SK-N-SH (cell line): ENCODE results near the gene NTMT2.

ENCODE experiments used
- EP300 ChIP-seq, 2 experiments: IDR thresholded peaks; 2 replicates each; pipeline versions ENCODE4 v1.4.0 to v1.6.1; 2012; ENCODE audit warnings: borderline replicate concordance in 1 of 2, low read depth in 1 of 2, low read length in 1 of 2
- MXI1 ChIP-seq: IDR thresholded peaks from 2 replicates; pipeline ENCODE4 v1.6.1; 2012; ENCODE audit warnings: mild to moderate bottlenecking, low read depth, low read length, improper control_type of control experiment
- POLR2AphosphoS5 ChIP-seq: IDR thresholded peaks from 2 replicates; pipeline ENCODE4 v1.6.1; 2012; ENCODE audit warnings: low read depth, low read length
- RFX5 ChIP-seq: IDR thresholded peaks from 2 replicates; pipeline ENCODE4 v1.6.1; 2012; ENCODE audit warnings: mild to moderate bottlenecking, improper control_type of control experiment, low read length
- SIN3A ChIP-seq: IDR thresholded peaks from 2 replicates; pipeline ENCODE4 v1.6.1; 2012; ENCODE audit warnings: low read depth, mild to moderate bottlenecking, low read length, moderate library complexity, borderline replicate concordance
- TEAD4 ChIP-seq: IDR thresholded peaks from 2 replicates; pipeline ENCODE4 v1.4.0; 2012; ENCODE audit warnings: mild to moderate bottlenecking, borderline replicate concordance; ENCODE audit not compliant: insufficient read depth
- YY1 ChIP-seq: IDR thresholded peaks from 2 replicates; pipeline ENCODE4 v1.4.0; 2012; ENCODE audit warnings: low read depth, mild to moderate bottlenecking
- TF ChIP-seq, protein P1 (sequence below): fragments of 200-600 bp; sonication (generic); IDR thresholded peaks from 2 replicates; pipeline ENCODE4 v1.6.1; 2017; ENCODE audit warnings: antibody characterized with exemption, mild to moderate bottlenecking, moderate library complexity
- TF ChIP-seq, protein P2 (sequence below): IDR thresholded peaks from 2 replicates; pipeline ENCODE4 v1.6.1; 2012; ENCODE audit warnings: mild to moderate bottlenecking, low read depth, low read length, moderate library complexity
- TF ChIP-seq, protein P3 (sequence below): IDR thresholded peaks from 2 replicates; pipeline ENCODE4 v1.4.0; 2012; ENCODE audit warnings: low read depth
- TF ChIP-seq, protein P4 (sequence below): IDR thresholded peaks from 2 replicates; pipeline ENCODE4 v1.4.0; 2012; ENCODE audit warnings: low read depth, borderline replicate concordance

DNA sequence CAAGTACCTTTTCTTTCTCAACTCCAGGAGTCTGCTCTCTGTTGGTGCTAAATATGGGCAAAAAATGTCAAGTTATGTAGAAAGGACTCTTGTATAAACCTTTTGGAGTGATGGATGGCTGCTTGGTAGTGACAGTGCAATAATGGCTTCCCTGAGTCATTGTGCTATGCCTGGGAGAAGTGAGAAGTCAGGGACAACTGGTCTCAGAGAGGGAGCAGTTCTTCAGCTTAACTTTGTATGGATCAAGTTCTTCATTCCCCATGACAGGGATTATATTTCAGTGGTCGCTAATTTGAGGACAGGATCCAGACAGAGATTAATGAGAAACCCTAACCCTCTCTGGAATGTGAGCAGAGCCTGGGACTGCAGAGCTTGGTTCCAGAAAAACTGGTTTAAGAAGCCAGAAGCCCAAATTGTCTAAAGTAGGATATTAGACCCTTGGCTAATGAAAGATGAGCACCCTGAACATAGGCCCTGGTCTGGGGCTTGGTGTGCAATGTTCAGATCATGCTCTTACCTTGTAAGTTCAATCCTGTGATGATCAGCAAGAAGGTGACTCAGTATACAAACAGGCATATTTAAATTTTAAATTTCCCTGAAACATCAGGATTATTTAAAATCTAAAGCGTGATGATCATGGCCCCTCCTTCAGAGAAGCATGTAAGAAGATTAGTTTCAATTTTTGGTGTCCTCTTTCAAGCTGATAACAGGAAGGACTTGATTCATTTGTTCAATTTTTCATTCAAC, 50.9 kb downstream of the NTMT2 start:
- TF ChIP-seq, protein P1, sequence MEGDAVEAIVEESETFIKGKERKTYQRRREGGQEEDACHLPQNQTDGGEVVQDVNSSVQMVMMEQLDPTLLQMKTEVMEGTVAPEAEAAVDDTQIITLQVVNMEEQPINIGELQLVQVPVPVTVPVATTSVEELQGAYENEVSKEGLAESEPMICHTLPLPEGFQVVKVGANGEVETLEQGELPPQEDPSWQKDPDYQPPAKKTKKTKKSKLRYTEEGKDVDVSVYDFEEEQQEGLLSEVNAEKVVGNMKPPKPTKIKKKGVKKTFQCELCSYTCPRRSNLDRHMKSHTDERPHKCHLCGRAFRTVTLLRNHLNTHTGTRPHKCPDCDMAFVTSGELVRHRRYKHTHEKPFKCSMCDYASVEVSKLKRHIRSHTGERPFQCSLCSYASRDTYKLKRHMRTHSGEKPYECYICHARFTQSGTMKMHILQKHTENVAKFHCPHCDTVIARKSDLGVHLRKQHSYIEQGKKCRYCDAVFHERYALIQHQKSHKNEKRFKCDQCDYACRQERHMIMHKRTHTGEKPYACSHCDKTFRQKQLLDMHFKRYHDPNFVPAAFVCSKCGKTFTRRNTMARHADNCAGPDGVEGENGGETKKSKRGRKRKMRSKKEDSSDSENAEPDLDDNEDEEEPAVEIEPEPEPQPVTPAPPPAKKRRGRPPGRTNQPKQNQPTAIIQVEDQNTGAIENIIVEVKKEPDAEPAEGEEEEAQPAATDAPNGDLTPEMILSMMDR = no peak
- TF ChIP-seq TEAD4 (no peak), RFX5 (no peak), POLR2AphosphoS5 (no peak), YY1 (no peak), MXI1 (no peak), SIN3A (no peak), EP300 (IDR thresholded peaks at IDR 0.05; ENCODE audit: borderline replicate concordance in 1 of 2, low read depth in 1 of 2, low read length in 1 of 2) (no peak)
- TF ChIP-seq, protein P2, sequence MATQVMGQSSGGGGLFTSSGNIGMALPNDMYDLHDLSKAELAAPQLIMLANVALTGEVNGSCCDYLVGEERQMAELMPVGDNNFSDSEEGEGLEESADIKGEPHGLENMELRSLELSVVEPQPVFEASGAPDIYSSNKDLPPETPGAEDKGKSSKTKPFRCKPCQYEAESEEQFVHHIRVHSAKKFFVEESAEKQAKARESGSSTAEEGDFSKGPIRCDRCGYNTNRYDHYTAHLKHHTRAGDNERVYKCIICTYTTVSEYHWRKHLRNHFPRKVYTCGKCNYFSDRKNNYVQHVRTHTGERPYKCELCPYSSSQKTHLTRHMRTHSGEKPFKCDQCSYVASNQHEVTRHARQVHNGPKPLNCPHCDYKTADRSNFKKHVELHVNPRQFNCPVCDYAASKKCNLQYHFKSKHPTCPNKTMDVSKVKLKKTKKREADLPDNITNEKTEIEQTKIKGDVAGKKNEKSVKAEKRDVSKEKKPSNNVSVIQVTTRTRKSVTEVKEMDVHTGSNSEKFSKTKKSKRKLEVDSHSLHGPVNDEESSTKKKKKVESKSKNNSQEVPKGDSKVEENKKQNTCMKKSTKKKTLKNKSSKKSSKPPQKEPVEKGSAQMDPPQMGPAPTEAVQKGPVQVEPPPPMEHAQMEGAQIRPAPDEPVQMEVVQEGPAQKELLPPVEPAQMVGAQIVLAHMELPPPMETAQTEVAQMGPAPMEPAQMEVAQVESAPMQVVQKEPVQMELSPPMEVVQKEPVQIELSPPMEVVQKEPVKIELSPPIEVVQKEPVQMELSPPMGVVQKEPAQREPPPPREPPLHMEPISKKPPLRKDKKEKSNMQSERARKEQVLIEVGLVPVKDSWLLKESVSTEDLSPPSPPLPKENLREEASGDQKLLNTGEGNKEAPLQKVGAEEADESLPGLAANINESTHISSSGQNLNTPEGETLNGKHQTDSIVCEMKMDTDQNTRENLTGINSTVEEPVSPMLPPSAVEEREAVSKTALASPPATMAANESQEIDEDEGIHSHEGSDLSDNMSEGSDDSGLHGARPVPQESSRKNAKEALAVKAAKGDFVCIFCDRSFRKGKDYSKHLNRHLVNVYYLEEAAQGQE = no peak
- TF ChIP-seq, protein P3, sequence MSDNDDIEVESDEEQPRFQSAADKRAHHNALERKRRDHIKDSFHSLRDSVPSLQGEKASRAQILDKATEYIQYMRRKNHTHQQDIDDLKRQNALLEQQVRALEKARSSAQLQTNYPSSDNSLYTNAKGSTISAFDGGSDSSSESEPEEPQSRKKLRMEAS = no peak
- TF ChIP-seq, protein P4, sequence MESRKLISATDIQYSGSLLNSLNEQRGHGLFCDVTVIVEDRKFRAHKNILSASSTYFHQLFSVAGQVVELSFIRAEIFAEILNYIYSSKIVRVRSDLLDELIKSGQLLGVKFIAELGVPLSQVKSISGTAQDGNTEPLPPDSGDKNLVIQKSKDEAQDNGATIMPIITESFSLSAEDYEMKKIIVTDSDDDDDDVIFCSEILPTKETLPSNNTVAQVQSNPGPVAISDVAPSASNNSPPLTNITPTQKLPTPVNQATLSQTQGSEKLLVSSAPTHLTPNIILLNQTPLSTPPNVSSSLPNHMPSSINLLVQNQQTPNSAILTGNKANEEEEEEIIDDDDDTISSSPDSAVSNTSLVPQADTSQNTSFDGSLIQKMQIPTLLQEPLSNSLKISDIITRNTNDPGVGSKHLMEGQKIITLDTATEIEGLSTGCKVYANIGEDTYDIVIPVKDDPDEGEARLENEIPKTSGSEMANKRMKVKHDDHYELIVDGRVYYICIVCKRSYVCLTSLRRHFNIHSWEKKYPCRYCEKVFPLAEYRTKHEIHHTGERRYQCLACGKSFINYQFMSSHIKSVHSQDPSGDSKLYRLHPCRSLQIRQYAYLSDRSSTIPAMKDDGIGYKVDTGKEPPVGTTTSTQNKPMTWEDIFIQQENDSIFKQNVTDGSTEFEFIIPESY = no peak
